HCT116 (cell line): Measurements from ENCODE around the gene ERC2.

Experiments
- EZH2 ChIP-seq: fragments of 200-600 bp; sonication (generic); IDR thresholded peaks from 2 replicates; pipeline ENCODE4 v1.6.1; 2017; ENCODE audit warnings: antibody characterized with exemption, mixed run types
- POLR2A ChIP-seq: IDR thresholded peaks from 2 replicates; pipeline ENCODE4 v1.7.0; 2011; ENCODE audit warnings: borderline replicate concordance; ENCODE audit not compliant: insufficient read depth, insufficient read length; ENCODE audit errors: extremely low read depth
- POLR2AphosphoS5 ChIP-seq: IDR thresholded peaks from 2 replicates; pipeline ENCODE4 v1.6.1; 2011; ENCODE audit warnings: mild to moderate bottlenecking, low read depth, low read length, moderate library complexity
- TF ChIP-seq, protein P1 (sequence below), 3 experiments: fragments of 200-600 bp in 1 of 3; sonication (generic) in 1 of 3; IDR thresholded peaks in 2 of 3; conservative IDR thresholded peaks in 1 of 3; 2 replicates each; pipeline ENCODE4 v1.5.1; 2012 to 2017; ENCODE audit warnings: low read depth in 2 of 3, low read length in 2 of 3, antibody characterized with exemption in 1 of 3, borderline replicate concordance in 1 of 3, control low read depth in 1 of 3, mild to moderate bottlenecking in 1 of 3, mixed read lengths in 1 of 3, mixed run types in 1 of 3, moderate library complexity in 1 of 3; ENCODE audit not compliant: insufficient read depth in 1 of 3
- TF ChIP-seq, protein P2 (sequence below): IDR thresholded peaks from 2 replicates; pipeline ENCODE4 v1.6.1; 2011; ENCODE audit warnings: mild to moderate bottlenecking, low read length, moderate library complexity; ENCODE audit not compliant: insufficient replicate concordance; ENCODE audit errors: extremely low read depth

DNA sequence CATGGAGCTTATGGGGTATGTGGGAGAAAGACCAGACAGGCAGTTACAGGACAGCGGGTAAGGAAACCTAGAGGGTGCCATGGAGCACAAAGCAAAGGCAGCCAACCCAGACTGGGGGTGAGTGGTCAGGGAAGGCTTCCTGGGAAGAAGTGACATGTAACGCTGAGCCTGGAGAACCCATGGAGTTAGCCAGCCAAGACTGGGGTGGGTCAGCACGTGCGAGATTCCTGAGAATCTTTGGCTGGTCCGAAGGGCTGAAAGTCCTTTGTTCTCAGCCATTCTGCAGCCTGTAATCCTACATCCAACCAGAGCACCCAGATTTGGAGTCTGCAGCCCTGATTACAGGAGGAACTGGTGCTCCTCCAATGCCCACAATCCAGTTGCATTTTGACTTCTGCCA, 861.1 kb downstream of the ERC2 start:
- TF ChIP-seq, protein P1, sequence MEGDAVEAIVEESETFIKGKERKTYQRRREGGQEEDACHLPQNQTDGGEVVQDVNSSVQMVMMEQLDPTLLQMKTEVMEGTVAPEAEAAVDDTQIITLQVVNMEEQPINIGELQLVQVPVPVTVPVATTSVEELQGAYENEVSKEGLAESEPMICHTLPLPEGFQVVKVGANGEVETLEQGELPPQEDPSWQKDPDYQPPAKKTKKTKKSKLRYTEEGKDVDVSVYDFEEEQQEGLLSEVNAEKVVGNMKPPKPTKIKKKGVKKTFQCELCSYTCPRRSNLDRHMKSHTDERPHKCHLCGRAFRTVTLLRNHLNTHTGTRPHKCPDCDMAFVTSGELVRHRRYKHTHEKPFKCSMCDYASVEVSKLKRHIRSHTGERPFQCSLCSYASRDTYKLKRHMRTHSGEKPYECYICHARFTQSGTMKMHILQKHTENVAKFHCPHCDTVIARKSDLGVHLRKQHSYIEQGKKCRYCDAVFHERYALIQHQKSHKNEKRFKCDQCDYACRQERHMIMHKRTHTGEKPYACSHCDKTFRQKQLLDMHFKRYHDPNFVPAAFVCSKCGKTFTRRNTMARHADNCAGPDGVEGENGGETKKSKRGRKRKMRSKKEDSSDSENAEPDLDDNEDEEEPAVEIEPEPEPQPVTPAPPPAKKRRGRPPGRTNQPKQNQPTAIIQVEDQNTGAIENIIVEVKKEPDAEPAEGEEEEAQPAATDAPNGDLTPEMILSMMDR (IDR thresholded peaks at IDR 0.05 in 2 of 3, conservative IDR thresholded peaks at IDR 0.05 in 1 of 3; ENCODE audit: borderline replicate concordance in 1 of 3, insufficient read depth in 1 of 3, low read depth in 2 of 3, low read length in 2 of 3): no peak
- TF ChIP-seq, protein P2, sequence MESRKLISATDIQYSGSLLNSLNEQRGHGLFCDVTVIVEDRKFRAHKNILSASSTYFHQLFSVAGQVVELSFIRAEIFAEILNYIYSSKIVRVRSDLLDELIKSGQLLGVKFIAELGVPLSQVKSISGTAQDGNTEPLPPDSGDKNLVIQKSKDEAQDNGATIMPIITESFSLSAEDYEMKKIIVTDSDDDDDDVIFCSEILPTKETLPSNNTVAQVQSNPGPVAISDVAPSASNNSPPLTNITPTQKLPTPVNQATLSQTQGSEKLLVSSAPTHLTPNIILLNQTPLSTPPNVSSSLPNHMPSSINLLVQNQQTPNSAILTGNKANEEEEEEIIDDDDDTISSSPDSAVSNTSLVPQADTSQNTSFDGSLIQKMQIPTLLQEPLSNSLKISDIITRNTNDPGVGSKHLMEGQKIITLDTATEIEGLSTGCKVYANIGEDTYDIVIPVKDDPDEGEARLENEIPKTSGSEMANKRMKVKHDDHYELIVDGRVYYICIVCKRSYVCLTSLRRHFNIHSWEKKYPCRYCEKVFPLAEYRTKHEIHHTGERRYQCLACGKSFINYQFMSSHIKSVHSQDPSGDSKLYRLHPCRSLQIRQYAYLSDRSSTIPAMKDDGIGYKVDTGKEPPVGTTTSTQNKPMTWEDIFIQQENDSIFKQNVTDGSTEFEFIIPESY: no peak
- TF ChIP-seq POLR2A (no peak), EZH2 (no peak), POLR2AphosphoS5 (no peak)
